Peyer's patch (tissue), 4 donors: Measurements from ENCODE around the gene GH1.

ENCODE experiments used
- CTCF ChIP-seq, 6 experiments: fragments of 450-650 bp in 4 of 6; fragments of 200-600 bp in 2 of 6; sonication (generic) in 1 of 6; IDR thresholded peaks; one replicate each; pipeline ENCODE4 v1.5.1; 2017 to 2019; ENCODE audit warnings: antibody characterized with exemption in 6 of 6, mild to moderate bottlenecking in 3 of 6, moderate library complexity in 1 of 6
- POLR2A ChIP-seq, 2 donors: fragments of 450-650 bp; IDR thresholded peaks; one replicate each; pipeline ENCODE4 v1.5.1; 2017; ENCODE audit warnings: antibody characterized with exemption in 2 of 2, mild to moderate bottlenecking in 2 of 2, moderate library complexity in 2 of 2

- TF ChIP-seq CTCF (IDR thresholded peaks at IDR 0.05) (no peak), POLR2A (IDR thresholded peaks at IDR 0.05) (no peak)
Observed at GRCh38 chr17:63917646-63918045, 993 bp downstream of the GH1 start.
